Renal pelvis (tissue), 4 donors: ENCODE results near the gene PTAFR. TPM values are rescaled to one million over a fixed set of nuclear protein-coding genes. Genes with fewer than 3 reads are reported as not detected.

Source experiments
- DNase-seq: peaks from one replicate; pipeline ENCODE4 v3.0.0-alpha.2; 2013
- polyA plus RNA-seq, 3 donors: library from polyadenylated mRNA; unstranded; fragments of 120-200 nt; gene quantifications; one replicate each; pipeline ENCODE4 v1.2.1, GENCODE V29; 2013; ENCODE audit not compliant: insufficient read length in 3 of 3

Gene PTAFR
- polyA plus RNA-seq, 3 donors = 2.2 to 2.6 (median 2.4) TPM

DNA sequence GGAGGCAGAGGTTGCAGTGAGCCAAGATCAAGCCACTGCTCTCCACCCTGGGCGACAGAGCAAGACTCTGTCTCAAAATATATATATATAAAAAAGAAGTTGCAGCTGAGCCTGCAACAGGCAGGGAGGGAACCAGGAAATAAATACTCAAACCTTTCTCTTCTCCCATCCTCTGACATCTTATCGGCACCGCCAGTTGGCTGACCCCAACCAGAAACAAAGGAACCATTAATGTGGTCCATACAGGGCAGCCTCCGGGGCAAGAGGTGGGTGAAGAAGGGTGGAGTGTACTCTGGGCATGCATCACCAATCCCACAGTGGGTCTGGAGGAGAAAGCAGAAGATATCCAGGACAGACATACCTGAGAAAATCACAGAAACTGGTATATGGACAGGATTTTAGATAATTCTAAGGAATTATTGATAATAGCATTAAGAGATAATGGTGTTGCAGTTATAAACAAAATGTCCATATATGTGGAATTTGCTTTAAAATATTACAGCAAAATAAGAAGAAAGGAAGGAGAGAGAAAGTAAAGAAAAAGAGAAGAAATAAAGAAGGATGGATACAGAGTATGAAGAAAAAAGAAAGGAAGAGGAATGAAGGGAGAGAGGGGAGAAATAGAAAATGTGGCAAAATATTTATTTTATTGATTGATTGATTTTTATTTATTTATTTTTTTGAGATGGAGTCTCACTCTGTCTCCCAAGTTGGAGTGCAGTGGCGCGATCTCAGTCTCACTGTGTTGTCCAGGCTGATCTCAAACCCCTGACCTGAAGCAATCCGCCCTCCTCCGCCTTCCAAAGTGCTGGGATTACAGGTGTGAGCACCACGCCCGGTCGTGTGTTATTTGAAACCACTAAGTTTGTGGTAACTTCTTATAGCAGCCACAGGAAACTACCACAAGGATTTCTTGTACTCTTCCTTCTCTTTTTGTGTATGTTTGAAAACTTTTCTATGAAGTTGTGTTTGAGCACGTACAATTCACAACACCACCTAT lies 4.1 kb upstream of the PTAFR start:
- DNase-seq = no peak

DNA sequence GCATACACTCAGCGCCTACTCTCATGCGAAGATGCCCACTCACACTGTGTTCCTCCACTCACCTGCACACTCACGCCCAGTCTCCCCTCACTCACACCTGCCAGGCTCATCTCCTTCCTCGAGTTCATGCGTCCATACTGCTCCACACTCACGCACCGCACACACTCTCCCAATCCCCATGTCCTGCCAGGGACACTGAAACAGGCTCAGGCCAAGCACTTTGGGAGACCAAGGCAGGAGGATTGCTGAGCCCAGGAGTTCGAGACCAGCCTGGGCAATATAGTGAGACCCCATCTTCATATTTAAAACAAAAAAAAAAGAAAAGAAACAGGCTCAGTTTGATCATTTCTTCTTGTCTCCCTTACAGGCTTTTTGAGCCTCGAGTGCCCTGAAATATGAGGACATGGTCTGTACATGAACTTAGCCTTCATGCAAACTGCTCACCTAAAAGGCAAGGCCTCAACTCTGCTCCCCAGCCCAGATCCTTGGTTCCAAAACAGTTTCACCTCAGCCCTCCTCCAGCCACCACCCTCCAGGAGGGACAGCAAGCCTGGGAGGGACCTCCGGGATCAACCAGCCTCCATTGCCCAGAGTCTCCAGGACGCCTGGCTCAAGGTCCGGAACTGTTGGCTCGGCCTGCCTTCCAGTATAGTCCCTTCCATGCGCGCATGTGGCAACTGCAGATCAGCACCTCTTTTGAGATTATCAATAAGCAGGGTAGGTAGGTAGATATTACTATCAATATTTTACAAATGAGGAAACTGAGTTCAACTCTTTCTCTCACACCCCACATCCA lies 2.4 kb upstream of the PTAFR start:
- no peak for DNase-seq

- no peak for DNase-seq
Observed at GRCh38 chr1:28175955-28176485, 470 bp downstream of the PTAFR start.

- DNase-seq = no peak
Observed at GRCh38 chr1:28173980-28174297, 2.6 kb downstream of the PTAFR start.

- no peak for DNase-seq
Observed at GRCh38 chr1:28173151-28173979, 3.1 kb downstream of the PTAFR start.

GRCh38 chr1:28172713-28173150 lies 3.8 kb downstream of the PTAFR start:
- DNase-seq = no peak

DNA sequence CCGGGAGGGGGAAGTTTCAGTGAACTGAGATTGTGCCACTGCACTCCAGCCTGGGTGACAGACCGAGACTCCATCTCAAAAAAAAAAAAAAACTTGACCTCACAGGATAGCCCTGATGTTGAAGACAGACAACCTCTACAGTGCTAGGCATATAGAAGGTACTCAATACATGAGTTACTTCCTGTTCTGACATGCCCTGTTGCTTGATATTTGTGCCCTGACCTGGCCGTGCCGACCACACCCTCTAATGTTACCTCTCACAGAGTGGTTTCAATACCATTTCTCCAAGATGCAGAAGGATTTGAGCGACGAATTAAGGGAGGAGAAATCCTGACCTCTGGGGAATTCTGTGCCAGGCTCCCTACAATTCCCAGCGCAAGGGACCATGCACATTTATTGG lies 5.2 kb downstream of the PTAFR start:
- no peak for DNase-seq

- no peak for DNase-seq
Observed at GRCh38 chr1:28170001-28170596, 6.4 kb downstream of the PTAFR start.

DNA sequence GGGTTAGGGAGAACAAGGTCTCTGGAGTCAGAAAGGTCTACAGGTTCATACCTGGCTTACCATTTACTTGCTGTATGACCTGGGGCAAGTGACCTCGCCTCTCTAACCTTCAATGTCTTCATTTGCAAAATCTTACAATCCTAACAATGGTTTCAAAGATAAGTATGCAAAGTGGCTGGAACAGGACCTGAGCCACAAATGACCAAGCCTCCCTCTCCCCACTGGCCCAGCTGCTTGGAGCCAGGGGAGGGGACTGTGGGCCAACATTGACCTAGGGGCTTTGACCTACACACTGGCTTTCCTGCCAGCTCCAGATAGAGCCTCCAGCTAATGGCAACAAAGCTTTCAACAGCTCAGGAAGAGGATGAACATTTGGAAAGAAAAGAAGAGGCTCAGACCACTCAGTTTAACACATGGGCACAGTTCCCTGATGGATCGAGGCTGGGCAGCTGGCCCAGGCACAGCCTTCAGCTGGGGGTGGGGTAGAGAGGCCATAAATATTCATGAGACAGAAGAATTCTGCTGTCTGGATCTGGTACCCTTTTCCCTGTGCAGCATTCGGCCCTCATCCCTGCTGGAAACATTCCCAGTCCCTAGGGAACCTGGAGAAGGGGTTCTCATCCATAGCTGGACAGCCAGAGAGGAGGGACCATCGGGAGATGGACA lies 12.9 kb downstream of the PTAFR start:
- DNase-seq = no peak

GRCh38 chr1:28162151-28162550 lies 14.3 kb downstream of the PTAFR start:
- no peak for DNase-seq

- no peak for DNase-seq
Observed at GRCh38 chr1:28161751-28162150, 14.7 kb downstream of the PTAFR start.

- no peak for DNase-seq
Observed at GRCh38 chr1:28160782-28161266, 15.7 kb downstream of the PTAFR start.

GRCh38 chr1:28159680-28160079 lies 16.8 kb downstream of the PTAFR start:
- DNase-seq = no peak

DNA sequence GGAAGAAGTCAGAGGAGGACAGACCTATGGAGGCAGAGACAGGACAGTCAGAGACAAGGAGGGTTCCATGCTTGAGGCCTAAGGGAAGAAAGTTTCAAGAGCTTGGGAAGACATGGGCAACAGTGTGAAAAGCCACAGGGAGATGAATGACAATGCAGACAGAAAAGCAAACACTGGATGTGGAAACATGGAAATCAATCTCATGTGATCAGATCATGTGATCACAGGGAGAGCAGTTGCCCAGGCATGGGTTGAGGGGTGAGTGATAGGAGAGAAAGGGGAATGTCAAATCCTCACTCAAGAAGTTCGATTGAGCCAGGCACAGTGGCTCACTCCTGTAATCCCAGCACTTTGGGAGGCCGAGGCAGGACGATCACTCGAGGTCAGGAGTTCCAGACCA lies 17.2 kb downstream of the PTAFR start:
- DNase-seq = no peak

GRCh38 chr1:28157894-28158293 lies 18.6 kb downstream of the PTAFR start:
- no peak for DNase-seq

GRCh38 chr1:28156821-28157220 lies 19.7 kb downstream of the PTAFR start:
- no peak for DNase-seq

GRCh38 chr1:28155628-28156027 lies 20.9 kb downstream of the PTAFR start:
- DNase-seq = no peak

GRCh38 chr1:28154078-28154594 lies 22.4 kb downstream of the PTAFR start:
- no peak for DNase-seq

- no peak for DNase-seq
Observed at GRCh38 chr1:28150125-28150780, 26.2 kb downstream of the PTAFR start.

DNA sequence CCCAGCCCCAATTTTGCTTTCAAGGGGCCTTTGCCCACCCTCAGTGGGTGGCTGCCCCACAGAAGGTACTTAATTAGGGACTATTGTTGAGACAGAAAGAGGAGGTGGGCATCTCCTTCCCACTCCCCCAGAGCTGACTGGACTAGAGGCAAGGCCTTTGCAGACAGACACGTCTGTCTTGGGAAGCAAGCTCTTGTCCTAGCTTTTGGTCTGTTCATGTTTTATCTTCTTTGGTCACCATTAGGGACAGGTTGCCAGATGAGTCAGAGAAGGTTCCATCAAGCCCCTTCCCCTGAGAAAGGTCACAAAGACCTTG lies 27.7 kb downstream of the PTAFR start:
- DNase-seq = no peak
